ENCODE results near the gene FPR2.

The FPR2 gene

GRCh38 chr19:51739466-51740213 lies 21.3 kb upstream of the FPR2 start:
- POLR2A ChIA-PET = no interaction called here
- no peaks in the 10 kb centered on the region; a peak in 1 of 3 replicates for H3K36me3 ChIP-seq (ENCODE audit: control insufficient read depth in 2 of 2, insufficient read depth in 1 of 2, low read length in 2 of 2)
- no peaks in the 10 kb centered on the region for H3K4me1 ChIP-seq (ENCODE audit: control insufficient read depth, insufficient read depth, low read length)
- no peaks in the 10 kb centered on the region for H3K9me3 ChIP-seq (ENCODE audit: control insufficient read depth, insufficient read depth, low read depth, low read length)
- no peak overlapping the region for H3K27ac ChIP-seq (ENCODE audit: extremely low read depth, low read depth, low read length)
- TF ChIP-seq ZNF510 (tag by site-specific recombination; IDR thresholded peaks at IDR 0.05; ENCODE audit: insufficient replicate concordance) (no peak), ZNF785 (tag by site-specific recombination; IDR thresholded peaks at IDR 0.05) (no peak), ZNF324 (tag by site-specific recombination; IDR thresholded peaks at IDR 0.05) (no peak), FEZF1 (tag by site-specific recombination; IDR thresholded peaks at IDR 0.05) (no peak), SCRT2 (tag by site-specific recombination; IDR thresholded peaks at IDR 0.05) (no peak), PRDM4 (tag by site-specific recombination; IDR thresholded peaks at IDR 0.05) (no peak), ZNF121 (tag by site-specific recombination; IDR thresholded peaks at IDR 0.05) (no peak)
- TF ChIP-seq, protein P1, sequence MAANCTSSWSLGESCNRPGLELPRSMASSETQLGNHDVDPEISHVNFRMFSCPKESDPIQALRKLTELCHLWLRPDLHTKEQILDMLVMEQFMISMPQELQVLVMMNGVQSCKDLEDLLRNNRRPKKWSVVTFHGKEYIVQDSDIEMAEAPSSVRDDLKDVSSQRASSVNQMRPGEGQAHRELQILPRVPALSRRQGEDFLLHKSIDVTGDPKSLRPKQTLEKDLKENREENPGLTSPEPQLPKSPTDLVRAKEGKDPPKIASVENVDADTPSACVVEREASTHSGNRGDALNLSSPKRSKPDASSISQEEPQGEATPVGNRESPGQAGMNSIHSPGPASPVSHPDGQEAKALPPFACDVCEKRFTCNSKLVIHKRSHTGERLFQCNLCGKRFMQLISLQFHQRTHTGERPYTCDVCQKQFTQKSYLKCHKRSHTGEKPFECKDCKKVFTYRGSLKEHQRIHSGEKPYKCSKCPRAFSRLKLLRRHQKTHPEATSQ (tag by site-specific recombination; IDR thresholded peaks at IDR 0.05) = no peak
- CTCF ChIA-PET = interaction anchor here (0.6 to 1.2 kb wide), 4 partner anchors 14 to 1024 kb away, joined by 3 to 4 read pairs (median 3); no protein-coding TSS in a partner anchor
- H3K4me3 ChIP-seq (ENCODE audit: low read depth, low read length) = no peak overlapping the region

- H3K27ac ChIP-seq (ENCODE audit: extremely low read depth, low read depth, low read length) = no peak overlapping the region
- H3K36me3 ChIP-seq (ENCODE audit: control insufficient read depth in 2 of 2, insufficient read depth in 1 of 2, low read length in 2 of 2) = no peaks in the 10 kb centered on the region; a peak in 1 of 3 replicates
- no peak overlapping the region for H3K4me3 ChIP-seq (ENCODE audit: low read depth, low read length)
- H3K4me1 ChIP-seq (ENCODE audit: control insufficient read depth, insufficient read depth, low read length) = no peaks in the 10 kb centered on the region
- TF ChIP-seq ZNF114 (tag by site-specific recombination; IDR thresholded peaks at IDR 0.05) = no peak
- TF ChIP-seq ZNF404 (tag by site-specific recombination; IDR thresholded peaks at IDR 0.05) = no peak
- TF ChIP-seq ZNF792 (tag by site-specific recombination; IDR thresholded peaks at IDR 0.05) = no peak
- ChIA-PET CTCF (interaction anchor here (1.2 kb wide), 1 partner anchor 52 kb away, joined by 3 read pairs; no protein-coding TSS in a partner anchor), POLR2A (no interaction called here)
- no peaks in the 10 kb centered on the region for H3K9me3 ChIP-seq (ENCODE audit: control insufficient read depth, insufficient read depth, low read depth, low read length)
These were observed 20.6 kb upstream of the FPR2 start for GRCh38 chr19:51740356-51740755.

GRCh38 chr19:51742789-51743188 lies 18.2 kb upstream of the FPR2 start:
- no peaks in the 10 kb centered on the region; a peak in 1 of 3 replicates for H3K36me3 ChIP-seq (ENCODE audit: control insufficient read depth in 2 of 2, insufficient read depth in 1 of 2, low read length in 2 of 2)
- H3K4me1 ChIP-seq (ENCODE audit: control insufficient read depth, insufficient read depth, low read length) = no peaks in the 10 kb centered on the region
- no peak overlapping the region for H3K27ac ChIP-seq (ENCODE audit: extremely low read depth, low read depth, low read length)
- no peaks in the 10 kb centered on the region; the same call in 1 of the 2 replicates for H3K9me3 ChIP-seq (ENCODE audit: control insufficient read depth, insufficient read depth, low read depth, low read length)
- POLR2A ChIA-PET = interaction anchor here (1.3 kb wide), 1 partner anchor 32 kb away, joined by 3 read pairs; no protein-coding TSS in a partner anchor
- CTCF ChIA-PET = interaction anchor here (0.9 to 1.1 kb wide), 3 partner anchors 25 to 270 kb away, joined by 4 read pairs; no protein-coding TSS in a partner anchor
- H3K4me3 ChIP-seq (ENCODE audit: low read depth, low read length) = no peak overlapping the region
- TF ChIP-seq ZNF747 (tag by site-specific recombination; IDR thresholded peaks at IDR 0.05) = no peak
- TF ChIP-seq ZNF175 (tag by site-specific recombination; IDR thresholded peaks at IDR 0.05) = no peak
- no peak for TF ChIP-seq FEZF1 (tag by site-specific recombination; IDR thresholded peaks at IDR 0.05)
- no peak for TF ChIP-seq ZNF112 (tag by site-specific recombination; IDR thresholded peaks at IDR 0.05)
- TF ChIP-seq ZNF658 (tag by site-specific recombination; IDR thresholded peaks at IDR 0.05) = no peak
- no peak for TF ChIP-seq ZNF426 (tag by site-specific recombination; IDR thresholded peaks at IDR 0.05)
- no peak for TF ChIP-seq GLIS2 (tag by site-specific recombination; IDR thresholded peaks at IDR 0.05)
- no peak for TF ChIP-seq SP3 (tag by site-specific recombination; IDR thresholded peaks at IDR 0.05)
- no peak for TF ChIP-seq ZNF223 (tag by site-specific recombination; IDR thresholded peaks at IDR 0.05)
- TF ChIP-seq PBX3 (CRISPR knock-in tag; IDR thresholded peaks at IDR 0.05) = no peak
- TF ChIP-seq ZNF707 (tag by site-specific recombination; IDR thresholded peaks at IDR 0.05) = no peak
- TF ChIP-seq ZNF629 (tag by site-specific recombination; IDR thresholded peaks at IDR 0.05) = no peak
- no peak for TF ChIP-seq ZNF239 (tag by site-specific recombination; IDR thresholded peaks at IDR 0.05)
- no peak for TF ChIP-seq ZNF157 (tag by site-specific recombination; IDR thresholded peaks at IDR 0.05)
- TF ChIP-seq, protein P2, sequence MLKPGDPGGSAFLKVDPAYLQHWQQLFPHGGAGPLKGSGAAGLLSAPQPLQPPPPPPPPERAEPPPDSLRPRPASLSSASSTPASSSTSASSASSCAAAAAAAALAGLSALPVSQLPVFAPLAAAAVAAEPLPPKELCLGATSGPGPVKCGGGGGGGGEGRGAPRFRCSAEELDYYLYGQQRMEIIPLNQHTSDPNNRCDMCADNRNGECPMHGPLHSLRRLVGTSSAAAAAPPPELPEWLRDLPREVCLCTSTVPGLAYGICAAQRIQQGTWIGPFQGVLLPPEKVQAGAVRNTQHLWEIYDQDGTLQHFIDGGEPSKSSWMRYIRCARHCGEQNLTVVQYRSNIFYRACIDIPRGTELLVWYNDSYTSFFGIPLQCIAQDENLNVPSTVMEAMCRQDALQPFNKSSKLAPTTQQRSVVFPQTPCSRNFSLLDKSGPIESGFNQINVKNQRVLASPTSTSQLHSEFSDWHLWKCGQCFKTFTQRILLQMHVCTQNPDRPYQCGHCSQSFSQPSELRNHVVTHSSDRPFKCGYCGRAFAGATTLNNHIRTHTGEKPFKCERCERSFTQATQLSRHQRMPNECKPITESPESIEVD (tag by site-specific recombination; IDR thresholded peaks at IDR 0.05) = no peak

All from HEK293 (cell line).